ENCODE results near the gene SP2.

SP2 gene

DNA sequence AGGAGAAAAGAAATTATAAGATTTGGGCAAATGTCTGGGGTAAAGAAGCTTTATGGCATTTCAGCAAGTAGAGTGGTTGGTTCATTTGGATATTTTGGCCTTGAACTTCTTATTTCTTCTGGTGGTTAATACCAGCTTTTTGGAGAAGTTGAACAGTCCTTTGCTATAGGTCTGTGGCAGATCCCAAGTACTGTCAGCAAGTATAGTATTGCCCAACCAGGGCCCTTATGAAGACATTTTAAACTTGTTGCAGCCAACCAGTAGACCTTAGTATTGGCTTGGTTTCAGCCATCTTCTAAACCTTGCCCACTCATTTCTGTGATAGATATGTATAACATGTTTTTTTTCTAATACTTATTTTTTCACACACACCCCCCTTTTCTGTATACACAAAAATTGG is 2.2 kb downstream of the SP2 start:
- no peak overlapping the region for H3K9ac ChIP-seq (ENCODE audit: low read length)
- H3K4me1 ChIP-seq (ENCODE audit: control insufficient read depth, low read depth, low read length): peaks cover 17% of the 10 kb centered on the region
- peaks cover 9% of the 10 kb centered on the region for H3K36me3 ChIP-seq (ENCODE audit: control insufficient read depth, low read depth, low read length)
- H3K9me3 ChIP-seq (ENCODE audit: control insufficient read depth, low read depth, low read length): no peaks in the 10 kb centered on the region
- H3K27ac ChIP-seq (ENCODE audit: low read length): no peak overlapping the region
- no peaks in the 10 kb centered on the region for H3K27me3 ChIP-seq (ENCODE audit: control insufficient read depth, insufficient read depth, low read length)
- no peak overlapping the region for H3K4me3 ChIP-seq (ENCODE audit: low read length)

DNA sequence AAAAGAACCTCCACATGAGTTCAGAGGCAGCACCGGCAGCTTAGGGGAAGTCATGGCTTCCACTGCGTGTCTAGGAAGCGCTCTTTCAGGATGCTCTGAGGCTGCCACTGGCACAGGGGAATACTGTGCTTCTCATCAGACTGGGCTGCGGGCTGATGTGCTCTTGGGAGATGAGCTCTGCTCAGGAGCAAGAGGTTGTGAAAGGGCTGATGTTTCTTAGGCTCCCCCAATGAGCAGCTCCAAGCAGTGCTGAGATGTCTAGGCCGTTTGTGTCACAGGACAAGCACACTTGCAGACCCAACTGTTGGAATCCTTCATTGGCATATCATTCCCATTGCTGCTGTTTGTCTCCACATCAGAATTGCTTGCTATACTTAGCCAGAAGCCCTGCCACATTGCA is 3.6 kb downstream of the SP2 start:
- Histone ChIP-seq H3K27me3 (ENCODE audit: control insufficient read depth, insufficient read depth, low read length) (no peaks in the 10 kb centered on the region), H3K4me3 (ENCODE audit: low read length) (no peak overlapping the region), H3K27ac (ENCODE audit: low read length) (no peak overlapping the region), H3K4me1 (ENCODE audit: control insufficient read depth, low read depth, low read length) (peaks cover 17% of the 10 kb centered on the region), H3K36me3 (ENCODE audit: control insufficient read depth, low read depth, low read length) (peaks cover 9% of the 10 kb centered on the region), H3K9me3 (ENCODE audit: control insufficient read depth, low read depth, low read length) (no peaks in the 10 kb centered on the region), H3K9ac (ENCODE audit: low read length) (no peak overlapping the region)

DNA sequence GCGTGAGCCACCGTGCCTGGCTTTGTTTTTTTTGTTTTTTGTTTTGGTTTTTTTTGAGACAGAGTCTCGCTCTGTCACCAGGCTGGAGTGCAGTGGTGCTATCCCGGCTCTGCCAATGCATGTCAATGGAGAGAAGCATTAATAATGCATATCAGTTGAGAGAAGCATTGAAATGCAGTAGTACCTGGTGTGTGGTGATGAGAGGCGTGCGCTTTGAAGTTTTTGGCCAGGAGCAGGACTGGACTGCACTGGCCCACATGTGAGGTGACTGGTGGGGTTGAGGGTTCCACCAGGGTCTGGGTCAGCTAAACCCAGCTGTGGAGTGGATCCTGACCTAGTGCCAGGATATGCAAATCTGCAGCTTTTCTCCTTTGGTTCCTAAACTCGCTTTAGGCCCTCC is 5.4 kb downstream of the SP2 start:
- Histone ChIP-seq H3K4me1 (ENCODE audit: control insufficient read depth, low read depth, low read length) (peaks cover 17% of the 10 kb centered on the region), H3K27ac (ENCODE audit: low read length) (no peak overlapping the region), H3K9ac (ENCODE audit: low read length) (no peak overlapping the region)

DNA sequence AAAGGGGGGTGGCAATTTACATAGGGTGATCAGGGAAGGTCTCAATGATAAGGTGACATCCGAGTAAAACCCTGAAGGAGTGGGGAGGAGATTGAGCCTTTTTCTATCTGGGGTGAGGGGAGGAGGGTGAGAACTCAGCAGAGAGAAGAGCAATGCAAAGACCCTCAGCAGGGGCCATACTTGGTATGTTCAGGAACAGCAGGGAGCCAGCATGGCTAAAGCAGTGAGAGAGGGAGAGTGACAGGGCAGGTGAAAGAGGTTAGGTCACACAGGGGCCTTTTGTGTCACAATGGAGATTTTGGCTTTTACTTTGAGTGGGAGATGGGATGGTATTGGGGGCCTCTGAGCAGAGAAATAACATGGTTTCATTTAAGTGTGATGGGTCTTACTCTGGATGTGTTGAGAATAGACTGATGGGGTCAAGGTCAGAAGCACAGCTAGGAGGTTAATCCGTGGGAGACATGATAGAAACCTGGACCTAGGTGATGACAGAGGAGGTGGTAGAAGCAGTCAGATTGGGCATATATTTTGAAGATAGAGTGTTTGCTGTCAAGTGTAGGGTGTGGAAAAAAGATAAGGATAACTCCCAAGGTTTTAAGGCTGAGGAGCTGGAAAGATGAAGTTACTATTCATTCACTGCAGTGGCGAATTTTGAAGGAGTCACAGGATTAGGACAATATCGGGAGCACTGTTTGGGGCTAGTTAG is 6.2 kb downstream of the SP2 start:
- Histone ChIP-seq H3K36me3 (ENCODE audit: control insufficient read depth, low read depth, low read length) (peaks cover 9% of the 10 kb centered on the region), H3K27me3 (ENCODE audit: control insufficient read depth, insufficient read depth, low read length) (no peaks in the 10 kb centered on the region), H3K4me1 (ENCODE audit: control insufficient read depth, low read depth, low read length) (peaks cover 17% of the 10 kb centered on the region), H3K9ac (ENCODE audit: low read length) (no peak overlapping the region), H3K27ac (ENCODE audit: low read length) (no peak overlapping the region), H3K9me3 (ENCODE audit: control insufficient read depth, low read depth, low read length) (no peaks in the 10 kb centered on the region), H3K4me3 (ENCODE audit: low read length) (peak overlapping the region; percentile 39)

More for the DNA sequence above, 5.4 kb downstream of the SP2 start:
- Histone ChIP-seq H3K4me3 (ENCODE audit: low read length) (peak overlapping the region; percentile 39), H3K36me3 (ENCODE audit: control insufficient read depth, low read depth, low read length) (peaks cover 9% of the 10 kb centered on the region), H3K27me3 (ENCODE audit: control insufficient read depth, insufficient read depth, low read length) (no peaks in the 10 kb centered on the region), H3K9me3 (ENCODE audit: control insufficient read depth, low read depth, low read length) (no peaks in the 10 kb centered on the region)

DNA sequence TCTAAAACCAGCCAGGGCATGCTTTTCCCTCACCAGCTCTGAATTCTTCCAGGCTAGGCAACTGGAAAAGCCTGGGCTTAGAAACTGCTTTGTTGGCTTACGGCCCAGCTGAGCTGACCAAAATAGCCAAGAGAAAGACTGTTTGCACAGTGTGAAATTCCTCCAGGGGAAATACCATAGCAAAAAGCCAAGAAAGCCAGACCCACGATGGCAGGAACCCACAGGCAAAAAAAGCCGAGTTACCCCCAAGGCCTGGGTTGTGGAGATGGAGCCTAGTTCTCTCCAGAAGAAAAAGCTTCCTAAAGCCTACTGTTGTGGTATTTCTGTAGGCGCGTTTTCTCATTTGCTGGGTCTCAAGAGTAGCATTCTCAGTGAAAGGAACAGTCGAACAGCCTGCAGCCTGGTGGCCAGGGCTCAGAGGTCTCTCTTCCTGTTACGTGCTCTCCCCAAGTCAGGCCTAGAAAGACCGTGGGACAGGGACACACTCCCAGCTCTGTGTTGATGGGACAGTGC is 9.2 kb downstream of the SP2 start:
- H3K9ac ChIP-seq (ENCODE audit: low read length): no peak overlapping the region
- no peak overlapping the region for H3K4me3 ChIP-seq (ENCODE audit: low read length)
- H3K9me3 ChIP-seq (ENCODE audit: control insufficient read depth, low read depth, low read length): no peaks in the 10 kb centered on the region
- H3K36me3 ChIP-seq (ENCODE audit: control insufficient read depth, low read depth, low read length): no peaks in the 10 kb centered on the region
- H3K4me1 ChIP-seq (ENCODE audit: control insufficient read depth, low read depth, low read length): peaks cover 17% of the 10 kb centered on the region
- no peaks in the 10 kb centered on the region for H3K27me3 ChIP-seq (ENCODE audit: control insufficient read depth, insufficient read depth, low read length)
- no peak overlapping the region for H3K27ac ChIP-seq (ENCODE audit: low read length)

DNA sequence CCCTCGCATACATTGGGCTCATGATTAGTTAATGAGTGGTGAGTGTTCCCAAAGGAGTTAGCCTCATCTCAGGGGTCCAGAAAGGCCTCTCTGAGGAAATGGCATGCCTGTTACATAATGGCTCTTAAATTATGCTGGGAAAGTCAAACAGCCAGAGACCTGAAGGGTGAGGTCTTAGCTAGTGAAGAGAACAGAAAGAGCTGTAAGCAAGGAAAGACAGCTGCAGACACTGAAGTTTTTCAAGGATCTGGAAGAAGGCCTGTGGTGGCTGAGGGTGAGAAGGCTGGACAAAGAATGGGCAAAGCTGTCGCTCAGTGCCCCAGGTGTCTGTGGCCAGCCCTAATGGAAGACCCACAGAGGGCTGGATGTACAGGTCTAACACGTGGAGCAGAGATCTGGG is 10.4 kb downstream of the SP2 start:
- Histone ChIP-seq H3K4me1 (ENCODE audit: control insufficient read depth, low read depth, low read length) (peaks cover 11% of the 10 kb centered on the region), H3K9me3 (ENCODE audit: control insufficient read depth, low read depth, low read length) (no peaks in the 10 kb centered on the region), H3K36me3 (ENCODE audit: control insufficient read depth, low read depth, low read length) (no peaks in the 10 kb centered on the region), H3K9ac (ENCODE audit: low read length) (no peak overlapping the region), H3K27ac (ENCODE audit: low read length) (no peak overlapping the region), H3K4me3 (ENCODE audit: low read length) (no peak overlapping the region), H3K27me3 (ENCODE audit: control insufficient read depth, insufficient read depth, low read length) (no peaks in the 10 kb centered on the region)

DNA sequence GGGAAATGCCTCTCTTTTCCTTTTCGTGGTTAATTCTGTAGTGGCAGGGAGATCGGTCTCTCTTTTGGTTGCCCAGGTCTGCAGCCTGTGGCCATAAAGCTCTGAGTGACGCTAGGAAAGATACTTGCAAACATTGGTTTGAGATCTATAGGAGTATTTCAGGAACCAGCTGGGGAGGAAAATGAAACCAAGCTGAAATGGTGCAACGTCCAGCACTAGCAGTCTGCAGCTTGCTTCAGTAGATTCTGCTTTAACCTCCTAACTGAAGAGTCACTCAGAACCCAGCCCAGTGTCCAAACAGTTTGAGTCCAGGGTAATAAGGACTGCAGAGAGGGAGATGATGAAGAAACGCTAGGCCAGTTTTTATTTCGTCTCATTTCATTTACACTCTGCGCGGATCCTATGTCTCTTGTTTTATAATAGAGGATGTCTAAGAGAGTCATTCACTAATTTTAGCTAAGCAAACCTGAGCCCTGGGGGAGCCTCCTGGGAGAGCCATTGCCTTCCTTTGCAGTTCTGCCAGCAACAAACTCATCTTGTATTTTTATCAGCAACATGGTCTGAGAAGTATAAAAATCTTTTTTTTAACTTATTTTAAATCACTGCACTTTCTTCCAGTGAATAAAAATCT is 12.0 kb downstream of the SP2 start:
- H3K36me3 ChIP-seq (ENCODE audit: control insufficient read depth, low read depth, low read length): no peaks in the 10 kb centered on the region

DNA sequence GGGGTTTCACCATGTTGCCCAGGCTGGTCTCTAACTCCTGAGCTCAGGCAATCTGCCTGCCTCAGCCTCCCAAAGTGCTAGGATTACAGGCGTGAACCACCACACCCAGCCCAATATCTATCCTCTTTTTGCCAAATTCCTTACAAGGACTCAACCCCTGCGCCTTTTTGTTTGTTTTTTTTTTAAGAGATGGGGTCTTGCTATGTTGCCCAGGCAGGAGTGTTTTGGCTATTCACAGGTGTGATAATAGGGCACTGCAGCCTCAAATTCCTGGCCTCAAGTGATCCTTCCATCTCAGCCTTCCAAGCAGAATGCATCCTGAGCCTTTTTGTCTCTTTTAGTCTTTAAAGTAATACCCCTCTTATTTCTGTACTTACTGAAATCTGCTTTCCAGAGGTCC is 17.0 kb downstream of the SP2 start:
- no peak overlapping the region for H3K27ac ChIP-seq (ENCODE audit: low read length)
- H3K9me3 ChIP-seq (ENCODE audit: control insufficient read depth, low read depth, low read length): no peaks in the 10 kb centered on the region
- H3K4me1 ChIP-seq (ENCODE audit: control insufficient read depth, low read depth, low read length): no peaks in the 10 kb centered on the region
- peaks cover 4% of the 10 kb centered on the region for H3K36me3 ChIP-seq (ENCODE audit: control insufficient read depth, low read depth, low read length)
- no peak overlapping the region for H3K9ac ChIP-seq (ENCODE audit: low read length)
- no peak overlapping the region for H3K4me3 ChIP-seq (ENCODE audit: low read length)
- H3K27me3 ChIP-seq (ENCODE audit: control insufficient read depth, insufficient read depth, low read length): no peaks in the 10 kb centered on the region

More for the DNA sequence above, 12.0 kb downstream of the SP2 start:
- no peak overlapping the region for H3K27ac ChIP-seq (ENCODE audit: low read length)
- no peaks in the 10 kb centered on the region for H3K4me1 ChIP-seq (ENCODE audit: control insufficient read depth, low read depth, low read length)
- H3K4me3 ChIP-seq (ENCODE audit: low read length): no peak overlapping the region
- H3K9ac ChIP-seq (ENCODE audit: low read length): no peak overlapping the region
- no peaks in the 10 kb centered on the region for H3K9me3 ChIP-seq (ENCODE audit: control insufficient read depth, low read depth, low read length)
- no peaks in the 10 kb centered on the region for H3K27me3 ChIP-seq (ENCODE audit: control insufficient read depth, insufficient read depth, low read length)

DNA sequence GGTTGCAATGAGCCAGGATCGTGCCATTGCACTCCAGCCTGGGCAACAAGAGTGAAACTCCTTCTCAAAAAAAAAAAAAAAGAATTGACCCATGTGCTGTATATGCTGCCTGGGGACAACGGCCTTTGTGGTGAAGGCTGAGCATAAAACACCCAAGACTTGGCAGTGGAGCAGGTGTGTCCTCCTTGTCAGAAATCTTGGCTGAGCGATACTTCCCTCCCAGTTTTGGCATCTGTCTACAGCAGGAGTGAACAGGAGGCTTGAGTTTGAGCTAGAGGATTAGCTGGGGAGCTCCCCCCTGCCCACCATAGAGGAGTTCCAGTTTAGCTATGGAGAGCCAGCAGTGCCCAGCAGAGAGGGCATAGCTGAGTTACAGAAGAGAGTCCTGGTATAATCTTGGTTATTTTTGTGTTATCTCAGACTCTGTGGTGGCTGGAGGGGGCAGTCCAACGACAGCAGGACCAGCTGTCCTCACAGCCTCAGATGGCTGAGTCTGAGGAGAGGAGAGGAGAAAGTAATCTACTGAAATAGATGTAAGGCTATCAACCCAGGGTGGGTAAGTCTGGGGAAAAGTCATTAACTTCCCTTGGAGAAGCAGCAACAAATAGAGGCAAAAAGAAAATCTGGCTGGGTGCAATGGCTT is 18.4 kb downstream of the SP2 start:
- Histone ChIP-seq H3K4me3 (ENCODE audit: low read length) (no peak overlapping the region), H3K4me1 (ENCODE audit: control insufficient read depth, low read depth, low read length) (no peaks in the 10 kb centered on the region), H3K9me3 (ENCODE audit: control insufficient read depth, low read depth, low read length) (no peaks in the 10 kb centered on the region), H3K27me3 (ENCODE audit: control insufficient read depth, insufficient read depth, low read length) (no peaks in the 10 kb centered on the region), H3K36me3 (ENCODE audit: control insufficient read depth, low read depth, low read length) (peaks cover 4% of the 10 kb centered on the region), H3K27ac (ENCODE audit: low read length) (no peak overlapping the region), H3K9ac (ENCODE audit: low read length) (no peak overlapping the region)

DNA sequence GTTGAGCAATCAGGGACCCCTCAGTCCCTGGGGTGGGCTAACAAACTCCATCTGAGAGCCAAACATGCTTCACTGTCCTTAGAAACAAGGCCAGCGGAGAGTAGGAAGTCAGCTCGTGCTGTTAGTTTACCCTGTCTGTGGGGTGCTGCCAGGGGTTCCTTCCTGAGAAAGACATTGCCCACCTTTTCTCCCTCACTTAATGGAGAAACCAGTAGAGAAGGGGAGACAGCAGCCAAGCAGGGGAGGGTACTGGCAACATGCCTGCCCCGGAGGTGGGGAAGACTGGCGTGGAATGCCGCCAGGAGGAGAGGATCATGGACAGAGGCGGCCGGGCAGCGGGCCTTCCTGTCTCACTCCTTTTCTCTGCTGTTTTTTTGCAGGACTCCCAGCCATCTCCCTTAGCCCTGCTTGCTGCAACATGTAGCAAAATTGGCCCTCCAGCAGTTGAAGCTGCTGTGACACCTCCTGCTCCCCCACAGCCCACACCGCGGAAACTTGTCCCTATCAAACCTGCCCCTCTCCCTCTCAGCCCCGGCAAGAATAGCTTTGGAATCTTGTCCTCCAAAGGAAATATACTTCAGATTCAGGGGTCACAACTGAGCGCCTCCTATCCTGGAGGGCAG is 19.9 kb downstream of the SP2 start:
- Histone ChIP-seq H3K4me1 (ENCODE audit: control insufficient read depth, low read depth, low read length) (no peaks in the 10 kb centered on the region), H3K27me3 (ENCODE audit: control insufficient read depth, insufficient read depth, low read length) (no peaks in the 10 kb centered on the region), H3K36me3 (ENCODE audit: control insufficient read depth, low read depth, low read length) (peaks cover 4% of the 10 kb centered on the region), H3K9ac (ENCODE audit: low read length) (no peak overlapping the region), H3K9me3 (ENCODE audit: control insufficient read depth, low read depth, low read length) (no peaks in the 10 kb centered on the region), H3K27ac (ENCODE audit: low read length) (no peak overlapping the region), H3K4me3 (ENCODE audit: low read length) (no peak overlapping the region)

DNA sequence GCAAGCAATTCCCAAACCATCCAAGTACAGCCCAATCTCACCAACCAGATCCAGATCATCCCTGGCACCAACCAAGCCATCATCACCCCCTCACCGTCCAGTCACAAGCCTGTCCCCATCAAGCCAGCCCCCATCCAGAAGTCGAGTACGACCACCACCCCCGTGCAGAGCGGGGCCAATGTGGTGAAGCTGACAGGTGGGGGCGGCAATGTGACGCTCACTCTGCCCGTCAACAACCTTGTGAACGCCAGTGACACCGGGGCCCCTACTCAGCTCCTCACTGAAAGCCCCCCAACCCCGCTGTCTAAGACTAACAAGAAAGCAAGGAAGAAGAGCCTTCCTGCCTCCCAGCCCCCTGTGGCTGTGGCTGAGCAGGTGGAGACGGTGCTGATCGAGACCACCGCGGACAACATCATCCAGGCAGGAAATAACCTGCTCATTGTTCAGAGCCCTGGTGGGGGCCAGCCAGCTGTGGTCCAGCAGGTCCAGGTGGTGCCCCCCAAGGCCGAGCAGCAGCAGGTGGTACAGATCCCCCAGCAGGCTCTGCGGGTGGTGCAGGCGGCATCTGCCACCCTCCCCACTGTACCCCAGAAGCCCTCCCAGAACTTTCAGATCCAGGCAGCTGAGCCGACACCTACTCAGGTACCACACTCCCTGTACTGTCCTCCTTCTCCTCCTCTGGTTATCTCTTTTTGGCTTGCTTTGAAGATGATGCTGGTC is 20.6 kb downstream of the SP2 start:
- no peaks in the 10 kb centered on the region for H3K9me3 ChIP-seq (ENCODE audit: control insufficient read depth, low read depth, low read length)
- no peaks in the 10 kb centered on the region for H3K27me3 ChIP-seq (ENCODE audit: control insufficient read depth, insufficient read depth, low read length)
- peaks cover 4% of the 10 kb centered on the region for H3K36me3 ChIP-seq (ENCODE audit: control insufficient read depth, low read depth, low read length)
- no peaks in the 10 kb centered on the region for H3K4me1 ChIP-seq (ENCODE audit: control insufficient read depth, low read depth, low read length)
- no peak overlapping the region for H3K4me3 ChIP-seq (ENCODE audit: low read length)
- no peak overlapping the region for H3K9ac ChIP-seq (ENCODE audit: low read length)
- no peak overlapping the region for H3K27ac ChIP-seq (ENCODE audit: low read length)

All from iPS-18a (cell line).